K562 (cell line): ENCODE data around the gene DNAJB14. TPM values are rescaled to one million over a fixed set of nuclear protein-coding genes. Genes with fewer than 3 reads are reported as not detected.

Experiments
- ARNT ChIP-seq, 2 experiments: fragments of 450-650 bp; IDR thresholded peaks; 2 replicates each; pipeline ENCODE4 v1.6.1; 2016; ENCODE audit warnings: mild to moderate bottlenecking in 1 of 2
- CBX5 ChIP-seq: IDR thresholded peaks from 2 replicates; pipeline ENCODE4 v1.6.1; 2014; ENCODE audit warnings: low read depth, borderline replicate concordance
- FOXO4 ChIP-seq: fragments of 450-650 bp; formaldehyde crosslinking; IDR thresholded peaks from 2 replicates; pipeline ENCODE4 v1.4.0; 2020; ENCODE audit warnings: mild to moderate bottlenecking, moderate library complexity
- GABPB1 ChIP-seq: sonication (generic); formaldehyde crosslinking; IDR thresholded peaks from 2 replicates; pipeline ENCODE4 v1.8.0; 2022; ENCODE audit warnings: mild to moderate bottlenecking, missing genetic modification reagents
- HCFC1 ChIP-seq: IDR thresholded peaks from 2 replicates; pipeline ENCODE4 v1.6.1; 2012; ENCODE audit warnings: low read depth, low read length, improper control_type of control experiment
- HLTF ChIP-seq: fragments of 450-650 bp; IDR thresholded peaks from 2 replicates; pipeline ENCODE4 v1.6.1; 2016
- KDM5B ChIP-seq: fragments of 200-600 bp; sonication (generic); IDR thresholded peaks from 2 replicates; pipeline ENCODE4 v1.6.1; 2012; ENCODE audit warnings: low read depth, mild to moderate bottlenecking, moderate library complexity, low read length, control low read depth, inconsistent platforms; ENCODE audit not compliant: insufficient replicate concordance
- KLF16 ChIP-seq: IDR thresholded peaks from 2 replicates; pipeline ENCODE4 v1.6.1; 2016; ENCODE audit warnings: antibody characterized with exemption
- MEF2D ChIP-seq: conservative IDR thresholded peaks from 2 replicates; pipeline ENCODE4 v1.6.1; 2016; ENCODE audit warnings: low read depth, missing genetic modification characterization, missing compliant biosample characterization
- NCOA4 ChIP-seq: fragments of 450-650 bp; IDR thresholded peaks from 2 replicates; pipeline ENCODE4 v1.6.1; 2018; ENCODE audit warnings: mild to moderate bottlenecking; ENCODE audit not compliant: partially characterized antibody
- NCOR1 ChIP-seq: fragments of 450-650 bp; IDR thresholded peaks from 2 replicates; pipeline ENCODE4 v1.6.1; 2016; ENCODE audit warnings: mild to moderate bottlenecking, moderate library complexity
- TEAD1 ChIP-seq, 2 experiments: fragments of 450-650 bp in 1 of 2; sonication (generic) in 1 of 2; formaldehyde crosslinking; IDR thresholded peaks; 2 replicates each; pipeline versions ENCODE4 v1.4.0 to v1.8.0; 2020 to 2022; ENCODE audit warnings: mild to moderate bottlenecking in 2 of 2, missing genetic modification reagents in 1 of 2
- WHSC1 ChIP-seq: IDR thresholded peaks from one replicate; pipeline ENCODE4 v1.6.1; 2012; ENCODE audit warnings: low read length, control low read depth, inconsistent platforms
- ZKSCAN8 ChIP-seq: fragments of 200-800 bp; sonication (Bioruptor generic); IDR thresholded peaks from 2 replicates; pipeline ENCODE4 v1.6.1; 2016; ENCODE audit warnings: missing genetic modification characterization, missing compliant biosample characterization
- ZNF263 ChIP-seq: sonication (generic); formaldehyde crosslinking; IDR thresholded peaks from 2 replicates; pipeline ENCODE4 v1.8.0; 2022; ENCODE audit warnings: mild to moderate bottlenecking, missing genetic modification reagents, borderline replicate concordance
- ZNF277 ChIP-seq: fragments of 250-450 bp; sonication (Bioruptor Pico); IDR thresholded peaks from 2 replicates; pipeline ENCODE4 v1.8.0; 2022; ENCODE audit warnings: inconsistent platforms, mild to moderate bottlenecking, moderate library complexity, borderline replicate concordance
- ZNF324 ChIP-seq: fragments of 250-450 bp; sonication (Bioruptor Pico); IDR thresholded peaks from 2 replicates; pipeline ENCODE4 v1.4.0; 2020; ENCODE audit warnings: mild to moderate bottlenecking
- ZNF668 ChIP-seq: fragments of 250-450 bp; sonication (Bioruptor Pico); IDR thresholded peaks from 2 replicates; pipeline ENCODE4 v1.8.0; 2022; ENCODE audit warnings: mild to moderate bottlenecking, inconsistent platforms
- ZNF696 ChIP-seq: fragments of 250-450 bp; sonication (Bioruptor Pico); conservative IDR thresholded peaks from 2 replicates; pipeline ENCODE4 v1.4.0; 2020; ENCODE audit warnings: mild to moderate bottlenecking, moderate library complexity
- polyA plus RNA-seq, 8 experiments: library from polyadenylated mRNA; depleted of rRNA in 4 of 8; stranded (reverse) in 5 of 8; unstranded in 3 of 8; fragments of >200 nt; fragmentation: Nextera tagmentation in 2 of 8; fragmentation: Illumina TruSeq in 1 of 8; extraction: Ambion mirVana in 2 of 8; extraction: Trizol in 1 of 8; gene quantifications; 2 replicates each; pipeline versions ENCODE4 v1.2.1 to v1.2.3, GENCODE V29; 2011 to 2014; ENCODE audit warnings: inconsistent platforms in 1 of 8, missing spikeins in 1 of 8
- total RNA-seq, 7 experiments: library from RNA; depleted of rRNA in 6 of 7; stranded (reverse); fragments of >200 nt in 6 of 7; fragmentation: Illumina TruSeq in 2 of 7; extraction: Trizol in 2 of 7; gene quantifications; 2 replicates each; pipeline versions ENCODE4 v1.2.1 to v1.2.3, GENCODE V29; 2011 to 2021; ENCODE audit warnings: low replicate concordance in 1 of 7
- TF ChIP-seq, protein P1 (sequence below): sonication (generic); formaldehyde crosslinking; IDR thresholded peaks from 2 replicates; pipeline ENCODE4 v1.8.0; 2023; ENCODE audit warnings: mild to moderate bottlenecking, missing genetic modification reagents

Gene DNAJB14
- total and polyA plus RNA-seq, 9 of the 15 experiments (the other 6 are each of a cell fraction or from before 2014, with no cell fraction given): 5.5 to 28.0 (median 12.7) TPM

GRCh38 chr4:99949034-99949998 is 2.9 kb upstream of the DNAJB14 start (continued):
- TF ChIP-seq, protein P1, sequence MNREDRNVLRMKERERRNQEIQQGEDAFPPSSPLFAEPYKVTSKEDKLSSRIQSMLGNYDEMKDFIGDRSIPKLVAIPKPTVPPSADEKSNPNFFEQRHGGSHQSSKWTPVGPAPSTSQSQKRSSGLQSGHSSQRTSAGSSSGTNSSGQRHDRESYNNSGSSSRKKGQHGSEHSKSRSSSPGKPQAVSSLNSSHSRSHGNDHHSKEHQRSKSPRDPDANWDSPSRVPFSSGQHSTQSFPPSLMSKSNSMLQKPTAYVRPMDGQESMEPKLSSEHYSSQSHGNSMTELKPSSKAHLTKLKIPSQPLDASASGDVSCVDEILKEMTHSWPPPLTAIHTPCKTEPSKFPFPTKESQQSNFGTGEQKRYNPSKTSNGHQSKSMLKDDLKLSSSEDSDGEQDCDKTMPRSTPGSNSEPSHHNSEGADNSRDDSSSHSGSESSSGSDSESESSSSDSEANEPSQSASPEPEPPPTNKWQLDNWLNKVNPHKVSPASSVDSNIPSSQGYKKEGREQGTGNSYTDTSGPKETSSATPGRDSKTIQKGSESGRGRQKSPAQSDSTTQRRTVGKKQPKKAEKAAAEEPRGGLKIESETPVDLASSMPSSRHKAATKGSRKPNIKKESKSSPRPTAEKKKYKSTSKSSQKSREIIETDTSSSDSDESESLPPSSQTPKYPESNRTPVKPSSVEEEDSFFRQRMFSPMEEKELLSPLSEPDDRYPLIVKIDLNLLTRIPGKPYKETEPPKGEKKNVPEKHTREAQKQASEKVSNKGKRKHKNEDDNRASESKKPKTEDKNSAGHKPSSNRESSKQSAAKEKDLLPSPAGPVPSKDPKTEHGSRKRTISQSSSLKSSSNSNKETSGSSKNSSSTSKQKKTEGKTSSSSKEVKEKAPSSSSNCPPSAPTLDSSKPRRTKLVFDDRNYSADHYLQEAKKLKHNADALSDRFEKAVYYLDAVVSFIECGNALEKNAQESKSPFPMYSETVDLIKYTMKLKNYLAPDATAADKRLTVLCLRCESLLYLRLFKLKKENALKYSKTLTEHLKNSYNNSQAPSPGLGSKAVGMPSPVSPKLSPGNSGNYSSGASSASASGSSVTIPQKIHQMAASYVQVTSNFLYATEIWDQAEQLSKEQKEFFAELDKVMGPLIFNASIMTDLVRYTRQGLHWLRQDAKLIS (CRISPR knock-in tag): 0 out of 2 replicates have a peak, but pooled peaks have one; percentile 77
- no peak for TF ChIP-seq MEF2D
- no peak for TF ChIP-seq ZNF324 (CRISPR knock-in tag)
- TF ChIP-seq TEAD1 (CRISPR knock-in tag; IDR thresholded peaks at IDR 0.05): no peak
- TF ChIP-seq CBX5: no peak
- TF ChIP-seq WHSC1: no peak
- TF ChIP-seq HLTF: no peak
- no peak for TF ChIP-seq FOXO4
- TF ChIP-seq KLF16: no peak
- no peak; the same call in 1 of the 2 replicates for TF ChIP-seq NCOR1
- TF ChIP-seq KDM5B: peak; percentile 57
- TF ChIP-seq ZNF668 (CRISPR knock-in tag): no peak
- no peak for TF ChIP-seq NCOA4
- no peak; the same call in 1 of the 2 replicates for TF ChIP-seq HCFC1
- TF ChIP-seq ARNT (IDR thresholded peaks at IDR 0.05): peak; percentile 9 to 15; a peak in 2 of 4 replicates
- peak; percentile 56; the same call in 1 of the 2 replicates for TF ChIP-seq GABPB1
- no peak for TF ChIP-seq ZNF696
- TF ChIP-seq ZNF277 (CRISPR knock-in tag): no peak
- no peak for TF ChIP-seq ZKSCAN8 (CRISPR knock-in tag)
- TF ChIP-seq ZNF263 (CRISPR knock-in tag): peak; percentile 39; the same call in 1 of the 2 replicates
